ENCODE results near the gene LAMB3. TPM values are rescaled to one million over a fixed set of nuclear protein-coding genes. Genes with fewer than 3 reads are reported as not detected.

LAMB3 gene
- total RNA-seq, 1 experiment from 2014 or later: 0.28 TPM

DNA sequence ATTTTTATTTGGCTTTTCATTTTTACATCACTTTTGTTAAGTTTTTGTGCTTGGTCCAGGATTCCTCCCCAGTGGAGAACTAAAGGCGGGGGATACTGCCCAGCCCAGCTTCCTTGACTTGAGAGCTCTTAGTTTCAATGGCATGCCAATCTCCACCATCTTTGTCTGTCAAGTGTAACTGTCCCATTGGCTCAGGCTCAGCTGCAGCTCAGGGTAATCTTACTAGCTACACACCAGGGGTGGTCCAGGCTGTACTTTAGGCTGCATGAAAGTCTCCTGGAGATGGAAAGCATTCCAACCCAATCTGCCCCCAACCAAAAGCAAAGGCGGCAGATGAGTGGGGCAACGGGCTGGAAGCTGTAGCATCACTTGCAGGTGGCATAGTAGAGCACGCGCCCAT, 37.3 kb downstream of the LAMB3 start:
- Histone ChIP-seq H2BK20ac (ENCODE audit: low read depth, low read length, poor library complexity, severe bottlenecking) (no peak overlapping the region), H3K23me2 (ENCODE audit: insufficient read length, low read depth, low read length, poor library complexity, severe bottlenecking) (no peaks in the 10 kb centered on the region), H3K9ac (ENCODE audit: extremely low read depth, insufficient read length, low read length) (no peak overlapping the region), H3K79me2 (ENCODE audit: insufficient read depth, low read length) (no peaks in the 10 kb centered on the region), H3K27ac (ENCODE audit: insufficient read length, low read depth, low read length) (no peak overlapping the region), H2BK12ac (ENCODE audit: insufficient read length, low read depth, low read length) (no peak overlapping the region), H2AK5ac (ENCODE audit: insufficient read length, low read length) (no peak overlapping the region), H2BK120ac (ENCODE audit: low read depth, low read length, poor library complexity, severe bottlenecking) (no peak overlapping the region), H3K4me1 (ENCODE audit: insufficient read depth, low read length) (no peaks in the 10 kb centered on the region), H4K20me1 (ENCODE audit: control insufficient read depth, insufficient read depth, insufficient read length) (no peaks in the 10 kb centered on the region), H4K5ac (ENCODE audit: insufficient read length, low read depth, low read length) (no peak overlapping the region), H3K9me3 (ENCODE audit: control insufficient read depth, low read depth, low read length) (no peaks in the 10 kb centered on the region), H3K23ac (ENCODE audit: insufficient read length, low read depth, low read length) (no peak overlapping the region), H4K8ac (replicated peaks; ENCODE audit: insufficient read length, low read depth, low read length) (no peak overlapping the region), H2BK5ac (ENCODE audit: insufficient read length, low read length) (no peak overlapping the region), H3T11ph (ENCODE audit: low read length) (no peak overlapping the region), H3K27me3 (ENCODE audit: insufficient read depth, low read length) (no peaks in the 10 kb centered on the region), H3K18ac (ENCODE audit: insufficient read length, low read depth, low read length) (no peak overlapping the region), H3K4ac (ENCODE audit: low read depth, low read length) (no peak overlapping the region), H3K4me2 (ENCODE audit: insufficient read depth, insufficient read length, low read length) (no peak overlapping the region), H2AFZ (ENCODE audit: low read length) (no peak overlapping the region), H4K91ac (ENCODE audit: insufficient read length, low read depth, low read length) (no peak overlapping the region), H3K14ac (ENCODE audit: insufficient read depth, low read length) (no peak overlapping the region), H3K79me1 (ENCODE audit: insufficient read depth, low read depth, low read length, poor library complexity, severe bottlenecking) (no peaks in the 10 kb centered on the region), H3K56ac (ENCODE audit: insufficient read length, low read depth, low read length) (no peak overlapping the region), H2BK15ac (ENCODE audit: low read depth, low read length) (no peak overlapping the region)
- no peak for DNase-seq
- H3K9me3 Mint-ChIP-seq: no peaks in the 10 kb centered on the region; a peak in 1 of 5 replicates
- H3K27ac Mint-ChIP-seq: no peak overlapping the region
- no peaks in the 10 kb centered on the region; a peak in 2 of 7 replicates for H3K36me3 Mint-ChIP-seq (ENCODE audit: insufficient read depth in 1 of 3, low read depth in 3 of 3)
- WGBS (ENCODE audit: extremely low coverage, insufficient read length, low lambda C conversion rate): no CpG with 5 or more reads among the region's 5 CpGs
- H3K4me3 Mint-ChIP-seq: no peak overlapping the region
- peaks cover 7% of the 10 kb centered on the region for H3K27me3 Mint-ChIP-seq (ENCODE audit: low read depth)
- peaks cover 0 to 3% of the 10 kb centered on the region in 2 experiments; a peak in 1 of 4 replicates for H3K4me1 Mint-ChIP-seq
- TF ChIP-seq, protein P1, sequence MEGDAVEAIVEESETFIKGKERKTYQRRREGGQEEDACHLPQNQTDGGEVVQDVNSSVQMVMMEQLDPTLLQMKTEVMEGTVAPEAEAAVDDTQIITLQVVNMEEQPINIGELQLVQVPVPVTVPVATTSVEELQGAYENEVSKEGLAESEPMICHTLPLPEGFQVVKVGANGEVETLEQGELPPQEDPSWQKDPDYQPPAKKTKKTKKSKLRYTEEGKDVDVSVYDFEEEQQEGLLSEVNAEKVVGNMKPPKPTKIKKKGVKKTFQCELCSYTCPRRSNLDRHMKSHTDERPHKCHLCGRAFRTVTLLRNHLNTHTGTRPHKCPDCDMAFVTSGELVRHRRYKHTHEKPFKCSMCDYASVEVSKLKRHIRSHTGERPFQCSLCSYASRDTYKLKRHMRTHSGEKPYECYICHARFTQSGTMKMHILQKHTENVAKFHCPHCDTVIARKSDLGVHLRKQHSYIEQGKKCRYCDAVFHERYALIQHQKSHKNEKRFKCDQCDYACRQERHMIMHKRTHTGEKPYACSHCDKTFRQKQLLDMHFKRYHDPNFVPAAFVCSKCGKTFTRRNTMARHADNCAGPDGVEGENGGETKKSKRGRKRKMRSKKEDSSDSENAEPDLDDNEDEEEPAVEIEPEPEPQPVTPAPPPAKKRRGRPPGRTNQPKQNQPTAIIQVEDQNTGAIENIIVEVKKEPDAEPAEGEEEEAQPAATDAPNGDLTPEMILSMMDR (conservative IDR thresholded peaks at IDR 0.05): no peak
